Sigmoid colon (tissue), 4 donors: Measurements from ENCODE around the gene VPS4A.

Experiments used
- CTCF ChIP-seq, 4 experiments: fragments of 450-650 bp in 3 of 4; fragments of 200-600 bp in 1 of 4; IDR thresholded peaks; one replicate each; pipeline ENCODE4 v1.5.1; 2016 to 2019; ENCODE audit warnings: antibody characterized with exemption in 4 of 4, mild to moderate bottlenecking in 3 of 4, moderate library complexity in 2 of 4
- EP300 ChIP-seq, 4 donors: sonication (generic); formaldehyde crosslinking; IDR thresholded peaks; one replicate each; pipeline ENCODE4 v1.6.1; 2017; ENCODE audit warnings: antibody characterized with exemption in 4 of 4

- TF ChIP-seq CTCF (IDR thresholded peaks at IDR 0.05), result no peak
- no peak for TF ChIP-seq EP300 (IDR thresholded peaks at IDR 0.05)
Measured at GRCh38 chr16:69285240-69285639, 25.9 kb upstream of the VPS4A start.
